ENCODE data around the gene TCF7L2.

Gene TCF7L2

GRCh38 chr10:113176652-113177155 lies 226.7 kb downstream of the TCF7L2 start:
- TF ChIP-seq, protein P1, sequence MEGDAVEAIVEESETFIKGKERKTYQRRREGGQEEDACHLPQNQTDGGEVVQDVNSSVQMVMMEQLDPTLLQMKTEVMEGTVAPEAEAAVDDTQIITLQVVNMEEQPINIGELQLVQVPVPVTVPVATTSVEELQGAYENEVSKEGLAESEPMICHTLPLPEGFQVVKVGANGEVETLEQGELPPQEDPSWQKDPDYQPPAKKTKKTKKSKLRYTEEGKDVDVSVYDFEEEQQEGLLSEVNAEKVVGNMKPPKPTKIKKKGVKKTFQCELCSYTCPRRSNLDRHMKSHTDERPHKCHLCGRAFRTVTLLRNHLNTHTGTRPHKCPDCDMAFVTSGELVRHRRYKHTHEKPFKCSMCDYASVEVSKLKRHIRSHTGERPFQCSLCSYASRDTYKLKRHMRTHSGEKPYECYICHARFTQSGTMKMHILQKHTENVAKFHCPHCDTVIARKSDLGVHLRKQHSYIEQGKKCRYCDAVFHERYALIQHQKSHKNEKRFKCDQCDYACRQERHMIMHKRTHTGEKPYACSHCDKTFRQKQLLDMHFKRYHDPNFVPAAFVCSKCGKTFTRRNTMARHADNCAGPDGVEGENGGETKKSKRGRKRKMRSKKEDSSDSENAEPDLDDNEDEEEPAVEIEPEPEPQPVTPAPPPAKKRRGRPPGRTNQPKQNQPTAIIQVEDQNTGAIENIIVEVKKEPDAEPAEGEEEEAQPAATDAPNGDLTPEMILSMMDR (IDR thresholded peaks at IDR 0.05) = no peak

DNA sequence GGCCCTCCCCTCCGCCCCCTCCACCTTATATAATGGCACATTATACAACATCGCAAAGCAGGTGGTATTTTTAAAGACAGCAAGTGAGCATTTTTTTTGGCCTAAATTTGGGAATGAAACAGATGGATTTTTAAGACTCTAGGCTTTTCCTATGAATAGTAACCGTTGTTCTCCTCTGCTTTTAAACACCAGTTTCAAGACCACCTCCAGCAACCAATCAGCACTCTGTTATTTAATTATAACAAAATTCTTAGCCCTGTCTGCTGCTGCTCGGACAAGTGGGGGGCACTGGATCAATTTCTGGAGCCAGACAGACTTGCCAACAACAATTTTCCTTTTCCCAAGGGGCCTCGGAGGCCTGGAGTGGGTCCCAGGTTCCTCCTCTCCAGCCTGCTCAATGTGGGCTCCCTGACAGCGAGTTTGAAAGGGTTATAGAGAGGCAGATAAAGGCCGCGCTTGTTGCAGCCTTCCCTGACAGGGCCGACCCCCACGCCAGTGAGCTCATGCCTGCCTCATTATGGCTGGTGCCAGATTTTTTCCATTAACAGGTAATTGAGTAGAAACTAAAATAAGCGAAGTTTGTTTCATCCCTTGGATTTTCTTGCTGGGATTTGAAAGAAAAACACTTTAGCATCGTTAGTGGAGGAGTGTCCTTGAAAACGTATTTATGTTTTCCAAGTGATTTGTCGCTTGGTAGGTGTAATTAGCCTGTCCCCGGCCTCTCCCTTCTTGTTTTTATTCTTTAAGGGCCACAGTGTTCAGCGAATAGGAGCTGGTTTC lies 227.3 kb downstream of the TCF7L2 start:
- TF ChIP-seq, protein P1 (IDR thresholded peaks at IDR 0.05) = no peak

DNA sequence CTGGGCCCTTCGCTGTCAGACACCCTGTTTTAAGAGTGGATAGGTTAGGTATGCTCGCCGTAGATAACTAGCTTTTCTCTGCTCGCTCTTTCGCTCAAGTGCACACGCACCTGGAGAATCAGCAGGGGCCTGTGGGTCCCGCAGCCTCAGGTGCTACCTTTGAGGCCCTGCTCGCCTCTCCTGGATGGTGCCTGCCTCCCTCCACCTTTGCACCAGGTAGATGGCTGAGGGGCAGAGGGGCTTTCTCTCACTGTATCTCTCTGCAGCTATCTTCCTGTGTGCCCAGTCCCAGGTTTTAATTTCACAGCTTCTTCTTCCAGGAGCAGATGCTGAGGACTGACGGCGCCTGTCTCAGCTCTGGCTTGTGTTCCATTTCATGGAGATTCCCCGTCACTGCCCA lies 227.9 kb downstream of the TCF7L2 start:
- TF ChIP-seq, protein P1 (IDR thresholded peaks at IDR 0.05) = no peak

DNA sequence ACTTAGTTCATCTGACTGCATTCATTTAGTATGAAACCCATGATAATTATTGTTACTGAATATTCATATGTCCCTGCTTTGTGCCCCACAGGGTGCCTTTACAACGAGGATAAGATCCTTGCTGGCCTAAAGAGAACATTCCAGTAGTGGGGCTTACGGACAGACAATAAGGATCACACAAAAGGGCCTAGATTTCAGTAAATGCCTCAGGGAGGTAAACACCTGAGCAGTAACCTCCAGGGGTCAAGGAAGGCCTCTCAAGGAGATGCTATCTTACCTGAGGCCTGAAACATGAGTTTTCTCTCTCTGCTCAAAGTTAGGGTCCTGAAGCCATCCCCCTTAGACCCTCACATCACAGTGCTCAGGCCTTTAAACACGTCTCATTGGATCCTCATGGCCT lies 228.7 kb downstream of the TCF7L2 start:
- TF ChIP-seq, protein P1 (IDR thresholded peaks at IDR 0.05) = no peak

- TF ChIP-seq, protein P1 (IDR thresholded peaks at IDR 0.05) = no peak
Measured at GRCh38 chr10:113179265-113179664, 229.2 kb downstream of the TCF7L2 start.

- TF ChIP-seq, protein P1 (IDR thresholded peaks at IDR 0.05) = no peak
Measured at GRCh38 chr10:113179966-113180365, 229.9 kb downstream of the TCF7L2 start.

DNA sequence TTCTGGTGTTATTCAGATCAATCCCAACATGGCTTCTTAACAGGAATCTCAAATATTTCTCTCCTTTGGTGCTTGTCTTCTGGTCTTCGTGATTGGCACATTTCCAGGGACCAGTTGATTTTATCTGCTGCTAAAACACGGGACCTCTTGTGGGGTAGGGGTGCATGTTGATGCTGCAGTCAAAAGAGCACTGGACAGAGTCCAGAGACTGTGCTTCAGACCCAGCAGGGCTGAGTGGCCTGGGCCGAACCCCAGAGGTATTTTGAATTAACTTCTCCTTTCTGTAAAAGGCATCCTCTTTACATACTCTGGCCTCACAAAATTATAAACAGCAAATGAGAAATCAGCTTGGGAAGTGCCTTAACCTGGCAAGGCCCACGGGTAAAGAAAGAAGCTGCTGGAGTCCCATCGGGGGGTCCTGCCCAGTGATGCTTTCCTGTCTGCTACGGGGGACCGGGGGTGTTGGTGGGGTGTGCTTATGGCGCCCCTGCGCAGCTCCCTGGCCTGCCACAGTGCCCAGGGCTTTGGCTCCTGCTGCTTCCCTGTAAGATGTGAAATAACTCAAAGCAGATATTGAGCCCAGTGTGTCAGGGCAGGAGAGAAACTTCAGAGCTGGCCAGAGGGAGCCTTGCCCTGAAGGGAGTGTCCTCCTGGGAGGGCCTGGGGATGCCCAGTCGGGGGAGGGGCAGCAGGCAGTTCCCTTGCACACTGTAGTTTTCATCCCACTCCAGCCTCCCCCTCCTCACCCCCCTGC lies 230.5 kb downstream of the TCF7L2 start:
- TF ChIP-seq, protein P1 (IDR thresholded peaks at IDR 0.05) = no peak

Data from LNCAP (cell line).